GM12864 (cell line): Measurements from ENCODE around the gene ZNF774.

Source experiments
- DNase-seq: peaks from one replicate; pipeline ENCODE4 v3.0.0-alpha.2; 2011; ENCODE audit warnings: low read depth
- H3K4me3 ChIP-seq: 2 replicates; pipeline ENCODE4 v1.5.1; 2011; ENCODE audit warnings: mild to moderate bottlenecking, low read depth, low read length, control low read depth
- CTCF ChIP-seq: IDR thresholded peaks from 2 replicates; pipeline ENCODE4 v1.5.1; 2011; ENCODE audit warnings: low read depth, mild to moderate bottlenecking, moderate library complexity, low read length, control low read depth, inconsistent platforms; ENCODE audit errors: missing control alignments

ZNF774 gene

GRCh38 chr15:90327311-90327710 lies 24.8 kb upstream of the ZNF774 start:
- DNase-seq, result no peak
- no peak overlapping the region for H3K4me3 ChIP-seq
- TF ChIP-seq CTCF, result no peak

GRCh38 chr15:90334304-90334731 lies 17.8 kb upstream of the ZNF774 start:
- DNase-seq, result no peak
- TF ChIP-seq CTCF, result no peak
- H3K4me3 ChIP-seq, result no peak overlapping the region

- no peak overlapping the region for H3K4me3 ChIP-seq
- no peak for TF ChIP-seq CTCF
- no peak for DNase-seq
These were observed 15.4 kb upstream of the ZNF774 start for GRCh38 chr15:90336705-90337141.

GRCh38 chr15:90337256-90337655 lies 14.8 kb upstream of the ZNF774 start:
- DNase-seq, result no peak
- TF ChIP-seq CTCF, result no peak

GRCh38 chr15:90338532-90338931 lies 13.6 kb upstream of the ZNF774 start:
- H3K4me3 ChIP-seq, result no peak overlapping the region
- no peak for TF ChIP-seq CTCF
- no peak for DNase-seq

More at GRCh38 chr15:90337256-90337655, 14.8 kb upstream of the ZNF774 start:
- H3K4me3 ChIP-seq, result no peak overlapping the region

- TF ChIP-seq CTCF, result no peak
- H3K4me3 ChIP-seq, result no peak overlapping the region
- DNase-seq, result no peak
These were observed 11.7 kb upstream of the ZNF774 start for GRCh38 chr15:90340345-90340744.

- DNase-seq, result no peak
- H3K4me3 ChIP-seq, result no peak overlapping the region
- no peak for TF ChIP-seq CTCF
These were observed 8.7 kb upstream of the ZNF774 start for GRCh38 chr15:90343302-90343790.
